Gastrocnemius medialis (tissue), 4 donors: ENCODE measurements around the gene UPF3A. TPM values are rescaled to one million over a fixed set of nuclear protein-coding genes. Genes with fewer than 3 reads are reported as not detected.

Source experiments
- ATAC-seq, 2 donors: fragments of 150-250 bp; one replicate each; pipeline ENCODE4 v1.9.1; 2016
- DNase-seq, 2 donors: peaks; one replicate each; pipeline ENCODE4 v3.0.0-alpha.2; 2019
- H3K27ac ChIP-seq, 4 donors: fragments of 200-600 bp; sonication (generic); 1 replicate in 1 of 4; 2 replicates in 3 of 4; pipeline ENCODE4 v1.5.1; 2016 to 2018; ENCODE audit warnings: mild to moderate bottlenecking in 2 of 4, moderate library complexity in 1 of 4
- H3K27me3 ChIP-seq, 3 donors: fragments of 200-600 bp; sonication (generic) in 2 of 3; 1 replicate in 1 of 3; 2 replicates in 2 of 3; pipeline versions ENCODE4 v1.5.1 to v1.6.0; 2016 to 2019; ENCODE audit warnings: mild to moderate bottlenecking in 1 of 3, moderate library complexity in 1 of 3
- H3K36me3 ChIP-seq, 2 donors: fragments of 200-600 bp; sonication (generic) in 1 of 2; one replicate each; pipeline ENCODE4 v1.5.1; 2017 to 2018
- H3K4me1 ChIP-seq, 2 donors: fragments of 200-600 bp; sonication (generic) in 1 of 2; one replicate each; pipeline ENCODE4 v1.5.1; 2016 to 2017; ENCODE audit warnings: mild to moderate bottlenecking in 2 of 2
- H3K4me3 ChIP-seq, 4 donors: fragments of 200-600 bp; sonication (generic) in 3 of 4; 1 replicate in 1 of 4; 2 replicates in 3 of 4; pipeline ENCODE4 v1.5.1; 2016 to 2019; ENCODE audit warnings: mild to moderate bottlenecking in 2 of 4
- H3K9me3 ChIP-seq, 3 donors: fragments of 200-600 bp; sonication (generic) in 2 of 3; 1 replicate in 1 of 3; 2 replicates in 2 of 3; pipeline ENCODE4 v1.5.1; 2016 to 2019
- POLR2A ChIP-seq, 2 donors: fragments of 450-650 bp; IDR thresholded peaks; one replicate each; pipeline ENCODE4 v1.6.1; 2017; ENCODE audit warnings: antibody characterized with exemption in 2 of 2, mild to moderate bottlenecking in 2 of 2, moderate library complexity in 2 of 2
- in situ Hi-C, 4 donors: fragments of 200-750 bp; cut with MboI; loops; one replicate each; pipeline versions ENCODE4 v1.15.0 to v1.8.0; 2017; ENCODE audit warnings: low sequenced_read_pairs in 4 of 4
- intact Hi-C: fragments of 100-400 bp; cut with DNase I; formaldehyde crosslinking; loops from one replicate; pipeline ENCODE4 v1.15.1; 2023; ENCODE audit warnings: low total_unique reads
- total RNA-seq, 4 donors: library from RNA; depleted of rRNA; stranded (reverse); fragments of >200 nt; gene quantifications; one replicate each; pipeline versions ENCODE4 v1.1.0 to v1.2.3, GENCODE V29; 2016
- TF ChIP-seq, protein P1 (sequence below), 5 experiments: fragments of 450-650 bp in 3 of 5; fragments of 200-600 bp in 2 of 5; sonication (generic) in 2 of 5; IDR thresholded peaks in 4 of 5; conservative IDR thresholded peaks in 1 of 5; 1 replicate in 4 of 5; 2 replicates in 1 of 5; pipeline ENCODE4 v1.5.1; 2016 to 2019; ENCODE audit warnings: antibody characterized with exemption in 5 of 5, mild to moderate bottlenecking in 3 of 5, moderate library complexity in 3 of 5

The UPF3A gene
- total RNA-seq, 4 donors from 2014 or later = 9.1 to 43.9 (median 24.0) TPM

DNA sequence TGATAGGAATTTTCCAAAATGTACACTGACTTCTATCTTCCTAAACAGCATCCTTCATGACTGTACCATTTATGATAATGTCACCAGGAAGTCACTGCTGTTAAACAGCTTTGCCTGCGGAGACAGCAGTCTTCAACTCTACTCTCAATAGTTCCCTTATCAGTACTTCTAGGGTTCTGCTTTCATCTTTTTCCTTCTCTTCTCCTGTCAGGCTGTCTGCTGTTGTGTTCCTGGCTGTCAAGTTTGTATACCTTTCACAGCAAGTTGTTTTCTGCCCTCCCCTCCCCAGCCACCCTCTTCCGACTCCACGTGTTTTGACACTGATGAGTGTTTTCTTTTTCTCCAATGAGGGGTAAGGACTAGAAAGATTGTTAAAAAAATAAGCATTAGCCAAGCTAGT lies 2.2 kb downstream of the UPF3A start:
- H3K27ac ChIP-seq = no peak overlapping the region
- TF ChIP-seq POLR2A (IDR thresholded peaks at IDR 0.05) = no peak
- TF ChIP-seq, protein P1, sequence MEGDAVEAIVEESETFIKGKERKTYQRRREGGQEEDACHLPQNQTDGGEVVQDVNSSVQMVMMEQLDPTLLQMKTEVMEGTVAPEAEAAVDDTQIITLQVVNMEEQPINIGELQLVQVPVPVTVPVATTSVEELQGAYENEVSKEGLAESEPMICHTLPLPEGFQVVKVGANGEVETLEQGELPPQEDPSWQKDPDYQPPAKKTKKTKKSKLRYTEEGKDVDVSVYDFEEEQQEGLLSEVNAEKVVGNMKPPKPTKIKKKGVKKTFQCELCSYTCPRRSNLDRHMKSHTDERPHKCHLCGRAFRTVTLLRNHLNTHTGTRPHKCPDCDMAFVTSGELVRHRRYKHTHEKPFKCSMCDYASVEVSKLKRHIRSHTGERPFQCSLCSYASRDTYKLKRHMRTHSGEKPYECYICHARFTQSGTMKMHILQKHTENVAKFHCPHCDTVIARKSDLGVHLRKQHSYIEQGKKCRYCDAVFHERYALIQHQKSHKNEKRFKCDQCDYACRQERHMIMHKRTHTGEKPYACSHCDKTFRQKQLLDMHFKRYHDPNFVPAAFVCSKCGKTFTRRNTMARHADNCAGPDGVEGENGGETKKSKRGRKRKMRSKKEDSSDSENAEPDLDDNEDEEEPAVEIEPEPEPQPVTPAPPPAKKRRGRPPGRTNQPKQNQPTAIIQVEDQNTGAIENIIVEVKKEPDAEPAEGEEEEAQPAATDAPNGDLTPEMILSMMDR (IDR thresholded peaks at IDR 0.05 in 4 of 5, conservative IDR thresholded peaks at IDR 0.05 in 1 of 5) = no peak
- no peaks in the 10 kb centered on the region for H3K27me3 ChIP-seq
- in situ Hi-C loops (no loop called here), intact Hi-C loops (no loop called here)
- no peak for ATAC-seq
- H3K9me3 ChIP-seq = no peaks in the 10 kb centered on the region
- H3K4me3 ChIP-seq = no peak overlapping the region
- H3K4me1 ChIP-seq = peaks cover 13 to 16% of the 10 kb centered on the region in 2 donors
- no peak for DNase-seq
- peaks cover 0 to 43% of the 10 kb centered on the region in 2 donors for H3K36me3 ChIP-seq

DNA sequence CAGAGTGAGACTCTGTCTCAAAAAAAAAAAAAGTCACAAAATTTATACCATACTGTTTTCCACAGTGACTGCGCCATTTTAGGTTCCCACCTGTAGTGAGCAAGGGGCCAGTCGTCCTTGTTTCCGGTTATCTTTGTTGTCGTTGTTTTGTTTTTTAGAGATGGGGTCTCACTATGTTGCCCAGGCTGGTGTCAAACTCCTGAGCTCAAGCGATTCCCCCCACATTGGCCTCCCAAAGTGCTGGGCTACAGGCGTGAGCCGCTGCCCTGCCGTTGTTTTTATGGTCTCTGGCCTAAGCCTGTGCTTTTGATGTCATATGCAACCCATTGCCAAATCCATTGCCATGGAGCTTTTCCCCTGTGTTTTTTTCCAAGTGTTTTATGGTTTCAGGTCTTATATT lies 3.3 kb downstream of the UPF3A start:
- ATAC-seq (no peak), DNase-seq (no peak)
- Histone ChIP-seq H3K27me3 (no peaks in the 10 kb centered on the region), H3K4me3 (no peak overlapping the region), H3K9me3 (no peaks in the 10 kb centered on the region), H3K4me1 (peaks cover 13 to 16% of the 10 kb centered on the region in 2 donors), H3K27ac (peak overlapping the region in 1 of 4 donors; percentile 16), H3K36me3 (peaks cover 0 to 48% of the 10 kb centered on the region in 2 donors)
- TF ChIP-seq, protein P1 (IDR thresholded peaks at IDR 0.05 in 4 of 5, conservative IDR thresholded peaks at IDR 0.05 in 1 of 5) = no peak
- no peak for TF ChIP-seq POLR2A (IDR thresholded peaks at IDR 0.05)
- intact Hi-C loops (no loop called here), in situ Hi-C loops (no loop called here)

GRCh38 chr13:114285166-114285808 lies 3.9 kb downstream of the UPF3A start:
- H3K36me3 ChIP-seq = peaks cover 0 to 50% of the 10 kb centered on the region in 2 donors
- H3K4me1 ChIP-seq = peaks cover 12 to 16% of the 10 kb centered on the region in 2 donors
- H3K4me3 ChIP-seq = no peak overlapping the region
- no peak for DNase-seq
- ATAC-seq = no peak
- intact Hi-C loops = no loop called here
- no peak for TF ChIP-seq POLR2A (IDR thresholded peaks at IDR 0.05)
- TF ChIP-seq, protein P1 (IDR thresholded peaks at IDR 0.05 in 4 of 5, conservative IDR thresholded peaks at IDR 0.05 in 1 of 5) = no peak
- in situ Hi-C loops = no loop called here
- no peaks in the 10 kb centered on the region for H3K27me3 ChIP-seq
- peak overlapping the region in 1 of 4 donors; percentile 16 for H3K27ac ChIP-seq
- no peaks in the 10 kb centered on the region for H3K9me3 ChIP-seq

- H3K9me3 ChIP-seq = no peaks in the 10 kb centered on the region
Measured at GRCh38 chr13:114286808-114287207, 5.4 kb downstream of the UPF3A start.

More at GRCh38 chr13:114286808-114287207, 5.4 kb downstream of the UPF3A start:
- in situ Hi-C loops = no loop called here
- Histone ChIP-seq H3K4me1 (peaks cover 7 to 8% of the 10 kb centered on the region in 2 donors), H3K27ac (no peak overlapping the region), H3K27me3 (no peaks in the 10 kb centered on the region), H3K4me3 (no peak overlapping the region), H3K36me3 (peaks cover 0 to 59% of the 10 kb centered on the region in 2 donors)
- DNase-seq (no peak), ATAC-seq (no peak)
- TF ChIP-seq, protein P1 (IDR thresholded peaks at IDR 0.05 in 4 of 5, conservative IDR thresholded peaks at IDR 0.05 in 1 of 5) = no peak
- no peak for TF ChIP-seq POLR2A (IDR thresholded peaks at IDR 0.05)
- intact Hi-C loops = no loop called here
